Upper lobe of left lung (tissue), 4 donors: Measurements from ENCODE around the gene EXOC6B.

Experiments used
- CTCF ChIP-seq, 6 experiments: fragments of 450-650 bp in 4 of 6; fragments of 200-600 bp in 2 of 6; sonication (generic) in 2 of 6; IDR thresholded peaks; one replicate each; pipeline ENCODE4 v1.5.1; 2016 to 2019; ENCODE audit warnings: antibody characterized with exemption in 6 of 6
- POLR2A ChIP-seq, 4 donors: fragments of 450-650 bp; IDR thresholded peaks; one replicate each; pipeline ENCODE4 v1.5.1; 2016 to 2017; ENCODE audit warnings: antibody characterized with exemption in 4 of 4, mild to moderate bottlenecking in 2 of 4
- POLR2AphosphoS5 ChIP-seq, 2 donors: sonication (generic); formaldehyde crosslinking; IDR thresholded peaks; one replicate each; pipeline ENCODE4 v1.5.1; 2017; ENCODE audit warnings: antibody characterized with exemption in 2 of 2

- TF ChIP-seq POLR2A (IDR thresholded peaks at IDR 0.05) (no peak), CTCF (IDR thresholded peaks at IDR 0.05) (no peak), POLR2AphosphoS5 (IDR thresholded peaks at IDR 0.05) (no peak)
Measured at GRCh38 chr2:72276356-72276755, 549.5 kb downstream of the EXOC6B start.
